K562 (cell line): ENCODE measurements around the gene ZNF140. TPM values are rescaled to one million over a fixed set of nuclear protein-coding genes. Genes with fewer than 3 reads are reported as not detected.
A peak's percentile ranks its signal among the peaks of the same experiment; 100 is the strongest.

Experiments
- AFF1 ChIP-seq, 2 experiments: fragments of 450-650 bp; IDR thresholded peaks; 2 replicates each; pipeline ENCODE4 v1.6.1; 2018; ENCODE audit warnings: mild to moderate bottlenecking in 2 of 2, low read depth in 1 of 2; ENCODE audit not compliant: partially characterized antibody in 2 of 2
- DMBX1 ChIP-seq: fragments of 250-450 bp; sonication (Bioruptor Pico); IDR thresholded peaks from 2 replicates; pipeline ENCODE4 v1.8.0; 2022; ENCODE audit warnings: inconsistent platforms, mild to moderate bottlenecking, moderate library complexity, borderline replicate concordance
- HDAC6 ChIP-seq: IDR thresholded peaks from 2 replicates; pipeline ENCODE4 v1.6.1; 2012; ENCODE audit warnings: low read depth, mild to moderate bottlenecking, control low read depth, inconsistent platforms, low read length, moderate library complexity
- SIN3A ChIP-seq, 2 experiments: fragments of 150-350 bp in 1 of 2; IDR thresholded peaks; 2 replicates each; pipeline ENCODE4 v1.6.1; 2011 to 2016; ENCODE audit warnings: borderline replicate concordance in 2 of 2, low read depth in 2 of 2, low read length in 2 of 2, mild to moderate bottlenecking in 2 of 2, moderate library complexity in 2 of 2; ENCODE audit not compliant: control insufficient read depth in 1 of 2
- SMAD4 ChIP-seq: fragments of 250-450 bp; sonication (Bioruptor Pico); conservative IDR thresholded peaks from 2 replicates; pipeline ENCODE4 v1.8.0; 2021; ENCODE audit warnings: inconsistent platforms, mild to moderate bottlenecking, moderate library complexity
- ZNF740 ChIP-seq, 3 experiments: fragments of 200-800 bp in 1 of 3; sonication (Bioruptor generic) in 1 of 3; sonication (generic) in 1 of 3; formaldehyde crosslinking in 1 of 3; IDR thresholded peaks; 2 replicates each; pipeline versions ENCODE4 v1.6.1 to v1.8.0; 2016 to 2022; ENCODE audit warnings: mild to moderate bottlenecking in 2 of 3, missing compliant biosample characterization in 2 of 3, missing genetic modification characterization in 2 of 3, missing genetic modification reagents in 1 of 3
- polyA plus RNA-seq, 8 experiments: library from polyadenylated mRNA; depleted of rRNA in 4 of 8; stranded (reverse) in 5 of 8; unstranded in 3 of 8; fragments of >200 nt; fragmentation: Nextera tagmentation in 2 of 8; fragmentation: Illumina TruSeq in 1 of 8; extraction: Ambion mirVana in 2 of 8; extraction: Trizol in 1 of 8; gene quantifications; 2 replicates each; pipeline versions ENCODE4 v1.2.1 to v1.2.3, GENCODE V29; 2011 to 2014; ENCODE audit warnings: inconsistent platforms in 1 of 8, missing spikeins in 1 of 8
- total RNA-seq, 7 experiments: library from RNA; depleted of rRNA in 6 of 7; stranded (reverse); fragments of >200 nt in 6 of 7; fragmentation: Illumina TruSeq in 2 of 7; extraction: Trizol in 2 of 7; gene quantifications; 2 replicates each; pipeline versions ENCODE4 v1.2.1 to v1.2.3, GENCODE V29; 2011 to 2021; ENCODE audit warnings: low replicate concordance in 1 of 7

ZNF140 gene
- total and polyA plus RNA-seq, 9 of the 15 experiments (the other 6 are each of a cell fraction or from before 2014, with no cell fraction given) = 1.6 to 10.9 (median 5.3) TPM

DNA sequence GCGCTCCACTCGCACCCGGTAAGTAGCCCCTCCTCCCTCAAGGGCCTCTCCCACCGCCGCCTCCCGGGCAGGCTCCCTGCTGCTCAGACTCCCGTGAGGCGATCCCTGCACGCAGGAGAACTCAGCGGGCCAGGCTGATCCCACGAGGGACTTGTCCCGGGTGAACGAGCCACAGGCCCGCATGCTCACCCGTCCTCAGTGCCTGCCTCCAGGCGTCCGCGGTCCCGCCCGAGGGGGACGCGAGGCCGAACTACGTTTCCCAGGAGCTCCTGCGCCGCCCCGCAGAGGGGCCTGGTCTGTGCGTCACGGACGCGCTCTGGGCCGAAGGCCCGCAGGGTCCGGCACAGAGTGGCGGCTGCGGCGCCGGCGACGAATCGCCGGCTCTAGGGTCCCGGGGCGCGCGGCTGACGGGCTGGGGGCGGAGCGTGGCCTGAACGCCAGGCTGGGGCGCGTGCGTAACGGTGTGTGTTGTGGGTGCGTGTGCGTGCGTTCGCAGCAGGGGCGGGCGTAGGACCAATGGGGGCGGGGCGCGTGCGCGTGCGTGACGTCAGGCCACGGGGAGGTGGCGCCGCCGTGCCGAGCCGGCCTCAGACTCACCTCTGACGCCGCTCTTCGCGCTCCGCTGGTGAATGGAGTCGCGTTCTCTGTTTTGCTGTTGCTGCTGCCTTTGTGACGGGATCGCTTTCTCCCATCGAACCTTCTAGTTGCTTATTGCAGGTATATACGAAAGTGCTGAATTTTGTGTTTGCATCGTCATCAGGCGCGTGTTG, 49.5 kb downstream of the ZNF140 start, which contains the start of the genes ZNF10 and ZNF891 (continued):
- TF ChIP-seq HDAC6 (no peak), ZNF740 (CRISPR knock-in tag; IDR thresholded peaks at IDR 0.05) (no peak), ZNF740 (tag; IDR thresholded peaks at IDR 0.05) (no peak), AFF1 (IDR thresholded peaks at IDR 0.05; ENCODE audit: low read depth in 1 of 2, partially characterized antibody in 2 of 2) (peak in 1 of 2 experiments; percentile 92), DMBX1 (CRISPR knock-in tag) (peak; percentile 57; the same call in 1 of the 2 replicates), SIN3A (IDR thresholded peaks at IDR 0.05; ENCODE audit: borderline replicate concordance in 2 of 2, control insufficient read depth in 1 of 2, low read depth in 2 of 2, low read length in 2 of 2) (peak; percentile 13 to 58; a peak in 1 of 4 replicates), SMAD4 (0 out of 2 replicates have a peak, but pooled peaks have one; percentile 51)
